ENCODE data around the gene BIVM.

Gene BIVM

GRCh38 chr13:102845630-102846260, 46.8 kb downstream of the BIVM start, which contains the start of gene ERCC5:
TSS of gene ERCC5 (plus strand) at chr13:102846032. CDS start at chr13:102846267, 235 bp downstream.
- peak; percentile 96 for DNase-seq

- DNase-seq: peak; percentile 61
Measured at GRCh38 chr13:102846261-102847015, 47.5 kb downstream of the BIVM start.

- DNase-seq: peak; percentile 16
Measured at GRCh38 chr13:102847272-102848234, 48.6 kb downstream of the BIVM start.

- no peak for DNase-seq
Measured at GRCh38 chr13:102848956-102849355, 50.0 kb downstream of the BIVM start.

- no peak for DNase-seq
Measured at GRCh38 chr13:102852556-102852955, 53.6 kb downstream of the BIVM start.

- no peak for DNase-seq
Measured at GRCh38 chr13:102854675-102855074, 55.8 kb downstream of the BIVM start.

- no peak for DNase-seq
Measured at GRCh38 chr13:102856557-102856956, 57.6 kb downstream of the BIVM start.

GRCh38 chr13:102862624-102863210, 63.8 kb downstream of the BIVM start:
- DNase-seq: no peak

GRCh38 chr13:102863590-102863989, 64.7 kb downstream of the BIVM start:
- DNase-seq: no peak

GRCh38 chr13:102868366-102868936, 69.5 kb downstream of the BIVM start:
- no peak for DNase-seq

GRCh38 chr13:102869948-102870676, 71.2 kb downstream of the BIVM start:
- no peak for DNase-seq

GRCh38 chr13:102870677-102871415, 71.9 kb downstream of the BIVM start:
- peak; percentile 52 for DNase-seq

- no peak for DNase-seq
Measured at GRCh38 chr13:102872131-102872530, 73.2 kb downstream of the BIVM start.

GRCh38 chr13:102872531-102872930, 73.6 kb downstream of the BIVM start:
- DNase-seq: no peak

GRCh38 chr13:102873653-102874052, 74.7 kb downstream of the BIVM start:
- no peak for DNase-seq

GRCh38 chr13:102875256-102875655, 76.3 kb downstream of the BIVM start:
- DNase-seq: no peak

GRCh38 chr13:102877303-102877702, 78.4 kb downstream of the BIVM start:
- DNase-seq: no peak

GRCh38 chr13:102878481-102878880, 79.6 kb downstream of the BIVM start:
- no peak for DNase-seq

- DNase-seq: no peak
Measured at GRCh38 chr13:102879793-102880499, 81.0 kb downstream of the BIVM start.

Data from CD4-positive, alpha-beta T cell treated with Interleukin-6 for 4 hours (primary cell).